ENCODE results near the gene ANAPC10.

GRCh38 chr4:144954230-144954629 lies 143.8 kb downstream of the ANAPC10 start:
- TF ChIP-seq EZH2 (IDR thresholded peaks at IDR 0.05; ENCODE audit: insufficient read depth, poor library complexity, severe bottlenecking), result no peak
- TF ChIP-seq EZH2phosphoT487 (IDR thresholded peaks at IDR 0.05; ENCODE audit: insufficient read depth, low read depth), result no peak

All from GM23248 (cell line).